ENCODE results near the gene ARHGAP45.
A peak's percentile ranks its signal among the peaks of the same experiment; 100 is the strongest.

ARHGAP45 gene

DNA sequence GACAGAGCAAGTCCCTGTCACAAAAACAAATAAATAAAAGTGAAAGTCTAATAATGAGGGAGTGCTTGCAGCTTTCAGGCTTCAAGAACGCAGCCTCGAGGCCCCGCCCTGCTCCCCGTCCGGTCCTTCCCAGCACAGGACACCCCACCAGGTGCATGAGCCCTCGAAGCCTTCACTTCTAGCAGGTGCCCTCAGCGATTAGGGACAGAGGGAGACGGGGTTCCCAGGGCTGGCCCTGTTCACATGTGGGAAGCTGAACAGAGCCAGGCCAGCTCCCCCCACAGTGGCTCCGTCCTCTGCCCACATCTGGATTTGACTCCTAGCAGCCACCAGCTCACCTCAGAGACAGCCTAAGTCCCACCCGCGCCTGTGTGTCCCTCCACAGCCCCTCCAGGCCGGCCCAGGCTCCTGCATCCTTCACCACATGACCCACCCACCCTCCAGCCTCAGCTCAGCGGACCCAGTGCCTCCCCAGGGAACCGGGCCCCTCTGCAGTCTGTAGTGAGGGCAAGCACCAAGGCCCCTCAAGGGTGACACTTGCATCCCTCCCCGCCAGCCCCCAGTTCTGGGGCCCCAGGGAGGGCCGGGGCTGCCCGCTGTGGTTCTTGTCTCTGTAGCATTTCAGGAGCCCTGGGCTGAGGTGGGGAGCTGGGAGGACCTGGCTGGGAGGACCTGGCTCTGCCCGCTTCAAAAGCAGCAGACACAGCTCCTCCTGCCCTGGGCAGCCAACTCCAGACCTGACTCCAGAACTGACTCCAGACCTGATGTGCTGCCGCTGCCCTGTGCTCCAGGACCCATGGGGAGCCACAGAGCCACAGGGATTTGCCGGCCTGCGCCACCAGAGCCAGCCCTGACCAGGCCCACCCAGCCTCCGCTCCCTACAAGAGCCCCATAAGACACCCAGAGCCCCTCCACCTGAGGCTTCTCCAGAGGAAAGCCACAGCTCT is 64.1 kb downstream of the ARHGAP45 start:
- DNase-seq (ENCODE audit: low spot score) = peak; percentile 63
- TF ChIP-seq, protein P1, sequence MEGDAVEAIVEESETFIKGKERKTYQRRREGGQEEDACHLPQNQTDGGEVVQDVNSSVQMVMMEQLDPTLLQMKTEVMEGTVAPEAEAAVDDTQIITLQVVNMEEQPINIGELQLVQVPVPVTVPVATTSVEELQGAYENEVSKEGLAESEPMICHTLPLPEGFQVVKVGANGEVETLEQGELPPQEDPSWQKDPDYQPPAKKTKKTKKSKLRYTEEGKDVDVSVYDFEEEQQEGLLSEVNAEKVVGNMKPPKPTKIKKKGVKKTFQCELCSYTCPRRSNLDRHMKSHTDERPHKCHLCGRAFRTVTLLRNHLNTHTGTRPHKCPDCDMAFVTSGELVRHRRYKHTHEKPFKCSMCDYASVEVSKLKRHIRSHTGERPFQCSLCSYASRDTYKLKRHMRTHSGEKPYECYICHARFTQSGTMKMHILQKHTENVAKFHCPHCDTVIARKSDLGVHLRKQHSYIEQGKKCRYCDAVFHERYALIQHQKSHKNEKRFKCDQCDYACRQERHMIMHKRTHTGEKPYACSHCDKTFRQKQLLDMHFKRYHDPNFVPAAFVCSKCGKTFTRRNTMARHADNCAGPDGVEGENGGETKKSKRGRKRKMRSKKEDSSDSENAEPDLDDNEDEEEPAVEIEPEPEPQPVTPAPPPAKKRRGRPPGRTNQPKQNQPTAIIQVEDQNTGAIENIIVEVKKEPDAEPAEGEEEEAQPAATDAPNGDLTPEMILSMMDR (IDR thresholded peaks at IDR 0.05; ENCODE audit: extremely low read depth, insufficient read depth, missing control alignments) = no peak
- in situ Hi-C loops (cut with MboI; ENCODE audit: low pct_unique_long_range_greater_than_20kb, low sequenced_read_pairs, unreplicated experiment) = no loop called here

DNA sequence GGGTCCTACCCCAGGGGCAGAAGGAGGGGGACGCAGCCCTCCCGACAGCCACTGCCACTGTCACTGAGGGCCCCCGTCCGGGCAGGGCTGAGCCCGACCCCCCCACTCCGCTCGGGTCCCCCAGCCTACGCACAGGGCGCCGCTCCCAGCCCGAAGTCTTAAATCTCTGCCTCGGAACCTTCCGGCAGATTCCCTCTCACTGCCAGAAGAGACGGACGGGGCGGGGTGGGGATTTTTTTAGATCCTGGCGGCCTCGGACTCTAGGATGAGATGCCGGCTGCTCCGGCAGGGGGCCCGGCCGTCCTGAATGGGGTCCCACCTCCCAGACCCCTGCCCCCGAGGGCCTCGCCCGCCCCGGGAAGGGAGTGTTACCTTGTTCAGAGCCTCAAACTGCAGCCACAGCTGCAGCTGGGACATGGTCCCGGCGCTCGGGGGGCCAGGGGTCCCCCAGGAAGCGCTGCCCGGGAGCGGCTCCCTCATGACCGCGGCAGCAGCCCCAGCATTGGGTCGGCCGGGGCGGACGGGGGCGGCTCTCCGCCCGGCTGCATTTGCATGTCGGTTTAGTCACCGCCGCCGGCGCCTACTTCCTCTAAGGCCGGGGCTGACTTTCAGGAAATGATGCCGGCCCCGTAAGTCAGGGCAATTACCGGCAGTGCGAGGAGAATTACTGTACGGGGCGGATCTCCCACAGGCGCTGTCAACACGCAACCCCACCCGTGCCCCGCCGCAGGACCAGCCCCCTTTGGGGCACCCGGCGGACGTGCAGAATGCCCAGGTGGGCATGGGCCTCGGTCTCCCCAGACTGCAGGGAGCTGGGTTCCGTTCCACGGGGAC is 65.0 kb downstream of the ARHGAP45 start:
- TF ChIP-seq, protein P1 (IDR thresholded peaks at IDR 0.05; ENCODE audit: extremely low read depth, insufficient read depth, missing control alignments) = peak; percentile 7
- DNase-seq (ENCODE audit: low spot score) = peak; percentile 92
- in situ Hi-C loops (cut with MboI; ENCODE audit: low pct_unique_long_range_greater_than_20kb, low sequenced_read_pairs, unreplicated experiment) = no loop called here

GRCh38 chr19:1132552-1133383 is 65.8 kb downstream of the ARHGAP45 start:
- in situ Hi-C loops (cut with MboI; ENCODE audit: low pct_unique_long_range_greater_than_20kb, low sequenced_read_pairs, unreplicated experiment) = no loop called here
- TF ChIP-seq, protein P1 (IDR thresholded peaks at IDR 0.05; ENCODE audit: extremely low read depth, insufficient read depth, missing control alignments) = no peak
- DNase-seq (ENCODE audit: low spot score) = no peak

- in situ Hi-C loops (cut with MboI; ENCODE audit: low pct_unique_long_range_greater_than_20kb, low sequenced_read_pairs, unreplicated experiment) = no loop called here
- TF ChIP-seq, protein P1 (IDR thresholded peaks at IDR 0.05; ENCODE audit: extremely low read depth, insufficient read depth, missing control alignments) = no peak
- peak; percentile 72 for DNase-seq (ENCODE audit: low spot score)
These were observed 66.5 kb downstream of the ARHGAP45 start for GRCh38 chr19:1133471-1133929.

DNA sequence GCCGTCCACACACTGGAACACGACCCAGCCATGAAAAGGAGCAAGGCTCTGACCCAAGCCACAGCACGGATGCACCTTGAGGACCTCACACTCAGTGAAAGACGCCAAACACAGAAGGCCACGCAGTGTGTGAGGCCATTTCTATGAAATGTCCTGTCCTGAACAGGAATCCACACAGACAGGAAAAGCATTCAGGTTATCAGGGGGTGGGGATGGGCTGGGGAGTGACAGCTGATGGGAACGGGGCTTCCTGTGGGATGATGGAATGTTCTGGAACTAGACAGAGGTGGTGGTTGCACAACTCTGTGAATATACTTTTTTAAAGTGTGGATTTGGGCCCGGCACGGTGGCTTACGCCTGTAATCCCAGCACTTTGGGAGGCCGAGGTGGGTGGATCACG is 67.5 kb downstream of the ARHGAP45 start:
- no peak for DNase-seq (ENCODE audit: low spot score)
- in situ Hi-C loops (cut with MboI; ENCODE audit: low pct_unique_long_range_greater_than_20kb, low sequenced_read_pairs, unreplicated experiment) = no loop called here
- TF ChIP-seq, protein P1 (IDR thresholded peaks at IDR 0.05; ENCODE audit: extremely low read depth, insufficient read depth, missing control alignments) = no peak

GRCh38 chr19:1135454-1135853 is 68.5 kb downstream of the ARHGAP45 start:
- no peak for DNase-seq (ENCODE audit: low spot score)
- in situ Hi-C loops (cut with MboI; ENCODE audit: low pct_unique_long_range_greater_than_20kb, low sequenced_read_pairs, unreplicated experiment) = no loop called here
- TF ChIP-seq, protein P1 (IDR thresholded peaks at IDR 0.05; ENCODE audit: extremely low read depth, insufficient read depth, missing control alignments) = no peak
